HL-60 (cell line): Measurements from ENCODE around the gene GFRA1.
"Not testable (repeated sequence)": the region's sequence is repeated elsewhere in the genome, so short reads cannot be mapped to it uniquely, and the experiment has no call there.

Source experiments
- DNase-seq, 2 experiments: peaks; one replicate each; pipeline ENCODE4 v3.0.0-alpha.2; 2010 to 2020; ENCODE audit warnings: low read depth in 1 of 2, low spot score in 1 of 2
- H3K27ac ChIP-seq: fragments of 250-450 bp; sonication (Bioruptor Pico); replicated peaks from 2 replicates; pipeline ENCODE4 v1.5.1; 2020; ENCODE audit warnings: mild to moderate bottlenecking, moderate library complexity
- H3K27me3 ChIP-seq: fragments of 250-450 bp; sonication (Bioruptor Pico); 2 replicates; pipeline ENCODE4 v1.5.1; 2021; ENCODE audit warnings: mild to moderate bottlenecking, moderate library complexity; ENCODE audit not compliant: insufficient read depth, poor library complexity, severe bottlenecking
- H3K4me3 ChIP-seq: replicated peaks from 2 replicates; pipeline ENCODE4 v1.5.1; 2011; ENCODE audit warnings: mild to moderate bottlenecking, control low read depth, low read length; ENCODE audit not compliant: insufficient read depth
- CTCF ChIP-seq: IDR thresholded peaks from one replicate; pipeline ENCODE4 v1.5.1; 2011; ENCODE audit warnings: low read length, control low read depth, inconsistent platforms; ENCODE audit not compliant: insufficient read depth
- GABPA ChIP-seq: IDR thresholded peaks from 2 replicates; pipeline ENCODE4 v1.6.1; 2012; ENCODE audit warnings: low read depth
- POLR2AphosphoS5 ChIP-seq: IDR thresholded peaks from 2 replicates; pipeline ENCODE4 v1.6.1; 2012; ENCODE audit warnings: low read depth
- SPI1 ChIP-seq: IDR thresholded peaks from 2 replicates; pipeline ENCODE4 v1.6.1; 2012; ENCODE audit warnings: low read depth, mild to moderate bottlenecking, borderline replicate concordance
- TF ChIP-seq, protein P1 (sequence below): IDR thresholded peaks from 2 replicates; pipeline ENCODE4 v1.6.1; 2012; ENCODE audit warnings: low read depth; ENCODE audit not compliant: insufficient replicate concordance

Gene GFRA1

GRCh38 chr10:116168329-116168728 is 104.7 kb downstream of the GFRA1 start:
- no peak for DNase-seq
- Histone ChIP-seq H3K27me3 (no peaks in the 10 kb centered on the region), H3K4me3 (no peak overlapping the region), H3K27ac (no peak overlapping the region)
- no peak for TF ChIP-seq GABPA
- TF ChIP-seq SPI1, result no peak
- no peak for TF ChIP-seq CTCF
- no peak for TF ChIP-seq POLR2AphosphoS5
- TF ChIP-seq, protein P1, sequence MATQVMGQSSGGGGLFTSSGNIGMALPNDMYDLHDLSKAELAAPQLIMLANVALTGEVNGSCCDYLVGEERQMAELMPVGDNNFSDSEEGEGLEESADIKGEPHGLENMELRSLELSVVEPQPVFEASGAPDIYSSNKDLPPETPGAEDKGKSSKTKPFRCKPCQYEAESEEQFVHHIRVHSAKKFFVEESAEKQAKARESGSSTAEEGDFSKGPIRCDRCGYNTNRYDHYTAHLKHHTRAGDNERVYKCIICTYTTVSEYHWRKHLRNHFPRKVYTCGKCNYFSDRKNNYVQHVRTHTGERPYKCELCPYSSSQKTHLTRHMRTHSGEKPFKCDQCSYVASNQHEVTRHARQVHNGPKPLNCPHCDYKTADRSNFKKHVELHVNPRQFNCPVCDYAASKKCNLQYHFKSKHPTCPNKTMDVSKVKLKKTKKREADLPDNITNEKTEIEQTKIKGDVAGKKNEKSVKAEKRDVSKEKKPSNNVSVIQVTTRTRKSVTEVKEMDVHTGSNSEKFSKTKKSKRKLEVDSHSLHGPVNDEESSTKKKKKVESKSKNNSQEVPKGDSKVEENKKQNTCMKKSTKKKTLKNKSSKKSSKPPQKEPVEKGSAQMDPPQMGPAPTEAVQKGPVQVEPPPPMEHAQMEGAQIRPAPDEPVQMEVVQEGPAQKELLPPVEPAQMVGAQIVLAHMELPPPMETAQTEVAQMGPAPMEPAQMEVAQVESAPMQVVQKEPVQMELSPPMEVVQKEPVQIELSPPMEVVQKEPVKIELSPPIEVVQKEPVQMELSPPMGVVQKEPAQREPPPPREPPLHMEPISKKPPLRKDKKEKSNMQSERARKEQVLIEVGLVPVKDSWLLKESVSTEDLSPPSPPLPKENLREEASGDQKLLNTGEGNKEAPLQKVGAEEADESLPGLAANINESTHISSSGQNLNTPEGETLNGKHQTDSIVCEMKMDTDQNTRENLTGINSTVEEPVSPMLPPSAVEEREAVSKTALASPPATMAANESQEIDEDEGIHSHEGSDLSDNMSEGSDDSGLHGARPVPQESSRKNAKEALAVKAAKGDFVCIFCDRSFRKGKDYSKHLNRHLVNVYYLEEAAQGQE, result no peak

DNA sequence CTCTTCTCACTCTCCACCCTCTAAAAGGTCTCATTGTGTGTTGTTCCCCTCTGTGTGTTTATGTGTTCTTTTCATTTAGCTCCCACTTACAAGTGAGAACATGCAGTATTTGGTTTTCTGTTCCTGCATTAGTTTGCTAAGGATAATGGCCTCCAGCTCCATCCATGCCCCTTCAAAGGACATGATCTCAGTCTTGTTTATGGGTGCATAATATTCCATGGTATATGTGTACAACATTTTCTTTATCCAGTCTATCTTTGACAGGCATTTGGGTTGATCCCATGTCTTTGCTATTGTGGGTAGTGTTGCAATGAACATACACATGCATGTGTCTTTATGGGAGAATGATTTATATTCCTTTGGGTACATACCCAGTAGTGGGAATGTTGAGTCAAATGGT is 107.1 kb downstream of the GFRA1 start:
- H3K27me3 ChIP-seq, DNase-seq, H3K27ac ChIP-seq, H3K4me3 ChIP-seq: not testable (repeated sequence)

DNA sequence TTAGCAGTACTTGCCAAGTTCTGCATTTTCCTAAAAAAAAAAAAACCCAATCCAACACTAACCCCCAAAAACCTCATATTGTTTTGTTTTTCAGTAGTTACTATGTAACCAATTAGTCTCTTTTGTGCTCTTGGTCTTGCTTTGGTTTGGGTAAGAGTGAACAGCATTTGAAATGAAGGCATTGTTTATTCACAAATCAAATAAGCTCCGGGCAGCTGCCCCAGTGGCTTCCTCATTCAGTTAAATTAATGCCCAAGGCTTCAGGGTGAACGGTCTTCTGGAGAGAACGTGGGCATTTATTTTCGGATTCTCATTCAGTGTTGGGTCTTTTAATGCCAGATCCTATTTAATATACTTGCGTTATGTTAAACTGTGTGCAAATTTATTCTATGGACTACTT is 108.7 kb downstream of the GFRA1 start:
- Histone ChIP-seq H3K4me3 (no peak overlapping the region), H3K27me3 (no peaks in the 10 kb centered on the region), H3K27ac (no peak overlapping the region)
- TF ChIP-seq SPI1 (no peak), CTCF (no peak), POLR2AphosphoS5 (no peak), GABPA (no peak)
- TF ChIP-seq, protein P1, result no peak
- no peak for DNase-seq

GRCh38 chr10:116163333-116164131 is 109.5 kb downstream of the GFRA1 start:
- H3K27ac ChIP-seq, result no peak overlapping the region
- no peak for DNase-seq
- no peak overlapping the region for H3K4me3 ChIP-seq
- TF ChIP-seq SPI1, result no peak
- no peak for TF ChIP-seq POLR2AphosphoS5
- no peak for TF ChIP-seq GABPA
- TF ChIP-seq, protein P1, result no peak
- TF ChIP-seq CTCF, result no peak
- H3K27me3 ChIP-seq, result no peaks in the 10 kb centered on the region
